Panc1 (cell line): ENCODE measurements around the gene ATG4A. TPM values are rescaled to one million over a fixed set of nuclear protein-coding genes. Genes with fewer than 3 reads are reported as not detected.
A peak's percentile ranks its signal among the peaks of the same experiment; 100 is the strongest.

Experiments used
- ATAC-seq: fragments of 200-7000 bp; cut with Tn5 transposase; 2 replicates; pipeline ENCODE4 v1.9.1; 2020; ENCODE audit warnings: mild to moderate bottlenecking, moderate library complexity
- BruUV-seq: library from RNA; stranded (reverse); fragments of 400-500 nt; replicated peaks from 2 replicates; lab custom pipeline; 2021; lab: Mats Ljungman, UMichigan
- CTCF ChIA-PET: fragments of 300-600 bp; sonication (Branson Sonifier 250); formaldehyde crosslinking; loops from one replicate; lab custom pipeline; 2022; ENCODE audit warnings: antibody characterized with exemption; lab: Charles Lee
- POLR2A ChIA-PET: fragments of 300-600 bp; sonication (Branson Sonifier 250); formaldehyde crosslinking; loops from one replicate; lab custom pipeline; 2022; ENCODE audit warnings: antibody characterized with exemption; lab: Charles Lee
- DNase-seq: peaks from one replicate; pipeline ENCODE4 v3.0.0-alpha.2; 2010; ENCODE audit warnings: low read depth, low spot score
- H3K27ac ChIP-seq: 2 replicates; pipeline ENCODE4 v1.5.1; 2011; ENCODE audit warnings: mild to moderate bottlenecking, low read length, inconsistent platforms
- H3K27me3 ChIP-seq: fragments of 200-500 bp; sonication (Bioruptor generic); 2 replicates; pipeline ENCODE4 v1.6.0; 2014; ENCODE audit warnings: low read length, inconsistent platforms; ENCODE audit not compliant: control insufficient read depth, insufficient read depth
- H3K36me3 ChIP-seq: fragments of 200-500 bp; sonication (Bioruptor generic); 2 replicates; pipeline ENCODE4 v1.5.1; 2014; ENCODE audit warnings: inconsistent platforms, mild to moderate bottlenecking, low read length, moderate library complexity; ENCODE audit not compliant: control insufficient read depth, insufficient read depth
- H3K4me1 ChIP-seq: 2 replicates; pipeline ENCODE4 v1.5.1; 2011; ENCODE audit warnings: inconsistent platforms, mild to moderate bottlenecking, low read length, moderate library complexity; ENCODE audit not compliant: control insufficient read depth, insufficient read depth
- H3K4me3 ChIP-seq, 2 experiments: 2 replicates each; pipeline ENCODE4 v1.5.1; 2011 to 2012; ENCODE audit warnings: low read depth in 2 of 2, low read length in 2 of 2, mild to moderate bottlenecking in 2 of 2, inconsistent platforms in 1 of 2, moderate library complexity in 1 of 2
- H3K9me3 ChIP-seq: fragments of 200-500 bp; sonication (Bioruptor generic); 2 replicates; pipeline ENCODE4 v1.5.1; 2014; ENCODE audit warnings: low read depth, mild to moderate bottlenecking, inconsistent platforms, low read length, moderate library complexity; ENCODE audit not compliant: control insufficient read depth, insufficient read depth
- CTCF ChIP-seq: fragments of 450-650 bp; IDR thresholded peaks from 2 replicates; pipeline ENCODE4 v1.5.1; 2017; ENCODE audit warnings: mild to moderate bottlenecking
- POLR2AphosphoS5 ChIP-seq: IDR thresholded peaks from 2 replicates; pipeline ENCODE4 v1.6.1; 2012; ENCODE audit warnings: mild to moderate bottlenecking, low read depth, low read length, moderate library complexity
- TCF7L2 ChIP-seq: IDR thresholded peaks from 2 replicates; pipeline ENCODE4 v1.6.1; 2011; ENCODE audit warnings: mild to moderate bottlenecking, low read depth, low read length, inconsistent platforms
- in situ Hi-C: cut with HindIII; loops from 2 replicates; pipeline ENCODE4 v1.10.0; 2016; ENCODE audit warnings: low sequenced_read_pairs, low pct_unique_long_range_greater_than_20kb
- intact Hi-C: fragments of 100-400 bp; cut with micrococcal nuclease; formaldehyde crosslinking; loops from one replicate; pipeline ENCODE4 v1.10.0; 2022; ENCODE audit not compliant: unreplicated experiment
- total RNA-seq: library from RNA; stranded (reverse); gene quantifications from one replicate; pipeline ENCODE4 v1.2.1, GENCODE V29; 2021; ENCODE audit not compliant: unreplicated experiment
- TF ChIP-seq, protein P1 (sequence below), 2 experiments: IDR thresholded peaks; 2 replicates each; pipeline ENCODE4 v1.6.1; 2011 to 2012; ENCODE audit warnings: low read depth in 2 of 2, control low read depth in 1 of 2, low read length in 1 of 2, mild to moderate bottlenecking in 1 of 2, moderate library complexity in 1 of 2; ENCODE audit not compliant: insufficient read depth in 1 of 2

ATG4A gene
- total RNA-seq, 1 experiment from 2014 or later: 13.7 TPM

DNA sequence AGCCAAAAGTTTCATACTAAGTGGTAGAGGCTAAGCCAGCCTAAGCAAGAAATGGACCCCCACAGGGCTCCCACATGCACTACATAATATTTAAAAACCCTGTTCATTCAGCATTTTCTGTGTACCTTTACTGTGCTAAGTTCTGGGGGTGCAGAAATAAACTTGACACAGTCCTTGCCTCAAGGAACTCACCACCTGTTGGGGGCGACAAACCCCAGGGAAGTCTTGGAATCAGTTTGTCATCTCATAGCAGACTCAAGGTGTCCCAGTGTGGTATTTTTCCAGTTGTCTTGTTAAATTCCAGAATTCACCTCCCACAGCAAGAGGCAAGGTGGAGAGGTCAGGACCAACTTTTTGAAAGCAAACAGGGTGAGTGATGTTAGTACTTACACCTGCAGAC is 43.1 kb downstream of the ATG4A start:
- Histone ChIP-seq H3K4me1 (no peaks in the 10 kb centered on the region), H3K4me3 (no peak overlapping the region), H3K27ac (no peak overlapping the region), H3K36me3 (no peaks in the 10 kb centered on the region), H3K27me3 (no peaks in the 10 kb centered on the region), H3K9me3 (no peaks in the 10 kb centered on the region)
- ChIA-PET POLR2A (no interaction called here), CTCF (no interaction called here)
- no peak for ATAC-seq
- in situ Hi-C loops: no loop called here
- BruUV-seq: no TSS peak
- peak; percentile 30 for TF ChIP-seq CTCF
- TF ChIP-seq POLR2AphosphoS5: no peak
- TF ChIP-seq TCF7L2: no peak
- no peak for DNase-seq
- intact Hi-C loops: no loop called here

- Histone ChIP-seq H3K4me3 (no peak overlapping the region), H3K9me3 (no peaks in the 10 kb centered on the region), H3K36me3 (no peaks in the 10 kb centered on the region), H3K27me3 (no peaks in the 10 kb centered on the region), H3K4me1 (no peaks in the 10 kb centered on the region), H3K27ac (no peak overlapping the region)
- intact Hi-C loops (no loop called here), in situ Hi-C loops (no loop called here)
- ChIA-PET CTCF (interaction anchor here (0.6 to 1.0 kb wide), 3 partner anchors 21 to 240 kb away, joined by 3 to 4 read pairs (median 3); no protein-coding TSS in a partner anchor), POLR2A (no interaction called here)
- peak; percentile 2 for DNase-seq
- ATAC-seq: no peak
- TF ChIP-seq POLR2AphosphoS5: no peak
- TF ChIP-seq CTCF: peak; percentile 75
- TF ChIP-seq TCF7L2: no peak
- TF ChIP-seq, protein P1, sequence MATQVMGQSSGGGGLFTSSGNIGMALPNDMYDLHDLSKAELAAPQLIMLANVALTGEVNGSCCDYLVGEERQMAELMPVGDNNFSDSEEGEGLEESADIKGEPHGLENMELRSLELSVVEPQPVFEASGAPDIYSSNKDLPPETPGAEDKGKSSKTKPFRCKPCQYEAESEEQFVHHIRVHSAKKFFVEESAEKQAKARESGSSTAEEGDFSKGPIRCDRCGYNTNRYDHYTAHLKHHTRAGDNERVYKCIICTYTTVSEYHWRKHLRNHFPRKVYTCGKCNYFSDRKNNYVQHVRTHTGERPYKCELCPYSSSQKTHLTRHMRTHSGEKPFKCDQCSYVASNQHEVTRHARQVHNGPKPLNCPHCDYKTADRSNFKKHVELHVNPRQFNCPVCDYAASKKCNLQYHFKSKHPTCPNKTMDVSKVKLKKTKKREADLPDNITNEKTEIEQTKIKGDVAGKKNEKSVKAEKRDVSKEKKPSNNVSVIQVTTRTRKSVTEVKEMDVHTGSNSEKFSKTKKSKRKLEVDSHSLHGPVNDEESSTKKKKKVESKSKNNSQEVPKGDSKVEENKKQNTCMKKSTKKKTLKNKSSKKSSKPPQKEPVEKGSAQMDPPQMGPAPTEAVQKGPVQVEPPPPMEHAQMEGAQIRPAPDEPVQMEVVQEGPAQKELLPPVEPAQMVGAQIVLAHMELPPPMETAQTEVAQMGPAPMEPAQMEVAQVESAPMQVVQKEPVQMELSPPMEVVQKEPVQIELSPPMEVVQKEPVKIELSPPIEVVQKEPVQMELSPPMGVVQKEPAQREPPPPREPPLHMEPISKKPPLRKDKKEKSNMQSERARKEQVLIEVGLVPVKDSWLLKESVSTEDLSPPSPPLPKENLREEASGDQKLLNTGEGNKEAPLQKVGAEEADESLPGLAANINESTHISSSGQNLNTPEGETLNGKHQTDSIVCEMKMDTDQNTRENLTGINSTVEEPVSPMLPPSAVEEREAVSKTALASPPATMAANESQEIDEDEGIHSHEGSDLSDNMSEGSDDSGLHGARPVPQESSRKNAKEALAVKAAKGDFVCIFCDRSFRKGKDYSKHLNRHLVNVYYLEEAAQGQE (IDR thresholded peaks at IDR 0.05; ENCODE audit: insufficient read depth in 1 of 2, low read depth in 2 of 2, low read length in 1 of 2): no peak
- BruUV-seq: no TSS peak
These were observed 47.5 kb downstream of the ATG4A start for GRCh38 chrX:108138814-108139702.
